Gastrocnemius medialis (tissue), 4 donors: Measurements from ENCODE around the gene OR1D5.

Source experiments
- POLR2A ChIP-seq, 2 donors: fragments of 450-650 bp; IDR thresholded peaks; one replicate each; pipeline ENCODE4 v1.6.1; 2017; ENCODE audit warnings: antibody characterized with exemption in 2 of 2, mild to moderate bottlenecking in 2 of 2, moderate library complexity in 2 of 2
- TF ChIP-seq, protein P1 (sequence below), 5 experiments: fragments of 450-650 bp in 3 of 5; fragments of 200-600 bp in 2 of 5; sonication (generic) in 2 of 5; IDR thresholded peaks in 4 of 5; conservative IDR thresholded peaks in 1 of 5; 1 replicate in 4 of 5; 2 replicates in 1 of 5; pipeline ENCODE4 v1.5.1; 2016 to 2019; ENCODE audit warnings: antibody characterized with exemption in 5 of 5, mild to moderate bottlenecking in 3 of 5, moderate library complexity in 3 of 5

GRCh38 chr17:3034578-3034920, 28.9 kb downstream of the OR1D5 start:
- TF ChIP-seq POLR2A (IDR thresholded peaks at IDR 0.05): no peak
- TF ChIP-seq, protein P1, sequence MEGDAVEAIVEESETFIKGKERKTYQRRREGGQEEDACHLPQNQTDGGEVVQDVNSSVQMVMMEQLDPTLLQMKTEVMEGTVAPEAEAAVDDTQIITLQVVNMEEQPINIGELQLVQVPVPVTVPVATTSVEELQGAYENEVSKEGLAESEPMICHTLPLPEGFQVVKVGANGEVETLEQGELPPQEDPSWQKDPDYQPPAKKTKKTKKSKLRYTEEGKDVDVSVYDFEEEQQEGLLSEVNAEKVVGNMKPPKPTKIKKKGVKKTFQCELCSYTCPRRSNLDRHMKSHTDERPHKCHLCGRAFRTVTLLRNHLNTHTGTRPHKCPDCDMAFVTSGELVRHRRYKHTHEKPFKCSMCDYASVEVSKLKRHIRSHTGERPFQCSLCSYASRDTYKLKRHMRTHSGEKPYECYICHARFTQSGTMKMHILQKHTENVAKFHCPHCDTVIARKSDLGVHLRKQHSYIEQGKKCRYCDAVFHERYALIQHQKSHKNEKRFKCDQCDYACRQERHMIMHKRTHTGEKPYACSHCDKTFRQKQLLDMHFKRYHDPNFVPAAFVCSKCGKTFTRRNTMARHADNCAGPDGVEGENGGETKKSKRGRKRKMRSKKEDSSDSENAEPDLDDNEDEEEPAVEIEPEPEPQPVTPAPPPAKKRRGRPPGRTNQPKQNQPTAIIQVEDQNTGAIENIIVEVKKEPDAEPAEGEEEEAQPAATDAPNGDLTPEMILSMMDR (IDR thresholded peaks at IDR 0.05 in 4 of 5, conservative IDR thresholded peaks at IDR 0.05 in 1 of 5): no peak
